PC-9 (cell line): ENCODE data around the gene FUS. TPM values are rescaled to one million over a fixed set of nuclear protein-coding genes. Genes with fewer than 3 reads are reported as not detected.
"Not testable (repeated sequence)": the region's sequence is repeated elsewhere in the genome, so short reads cannot be mapped to it uniquely, and the experiment has no call there.

Experiments used
- BruUV-seq: library from RNA; stranded (reverse); fragments of 400-500 nt; replicated peaks from 2 replicates; lab custom pipeline; 2021; lab: Mats Ljungman, UMichigan
- CTCF ChIA-PET: fragments of 300-600 bp; sonication (Branson Sonifier 250); formaldehyde crosslinking; loops from one replicate; lab custom pipeline; 2022; ENCODE audit warnings: antibody characterized with exemption; lab: Charles Lee
- POLR2A ChIA-PET: fragments of 300-600 bp; sonication (Branson Sonifier 250); formaldehyde crosslinking; loops from one replicate; lab custom pipeline; 2022; ENCODE audit warnings: antibody characterized with exemption; ENCODE audit not compliant: unreplicated experiment; lab: Charles Lee
- DNase-seq, 2 experiments: peaks; one replicate each; pipeline versions ENCODE4 v3.0.0 to v3.0.0-alpha.2; 2015 to 2022; ENCODE audit warnings: mixed read lengths in 1 of 2
- H2AFZ ChIP-seq: fragments of 200-600 bp; sonication (generic); 2 replicates; pipeline ENCODE4 v1.8.1; 2017; ENCODE audit warnings: antibody characterized with exemption
- H3F3A ChIP-seq: fragments of 200-600 bp; sonication (generic); 2 replicates; pipeline ENCODE4 v1.8.1; 2017; ENCODE audit warnings: antibody characterized with exemption, mild to moderate bottlenecking, low read depth; ENCODE audit not compliant: insufficient read depth
- H3K27ac ChIP-seq: fragments of 200-600 bp; sonication (generic); 2 replicates; pipeline ENCODE4 v1.6.1; 2016; ENCODE audit warnings: mixed run types
- H3K27me3 ChIP-seq: fragments of 200-600 bp; sonication (generic); 2 replicates; pipeline ENCODE4 v1.6.1; 2016; ENCODE audit warnings: low read depth, mixed run types; ENCODE audit not compliant: insufficient read depth
- H3K36me3 ChIP-seq: fragments of 200-600 bp; sonication (generic); 2 replicates; pipeline ENCODE4 v1.6.1; 2016; ENCODE audit warnings: low read depth, mixed run types
- H3K4me1 ChIP-seq: fragments of 200-600 bp; sonication (generic); replicated peaks from 2 replicates; pipeline ENCODE4 v1.6.1; 2016; ENCODE audit warnings: mixed run types; ENCODE audit not compliant: insufficient read depth
- H3K4me2 ChIP-seq: fragments of 200-600 bp; sonication (generic); 2 replicates; pipeline ENCODE4 v1.6.1; 2017; ENCODE audit warnings: mixed run types
- H3K4me3 ChIP-seq: fragments of 200-600 bp; sonication (generic); 2 replicates; pipeline ENCODE4 v1.6.1; 2016; ENCODE audit warnings: mixed run types
- H3K79me2 ChIP-seq: fragments of 200-600 bp; sonication (generic); 2 replicates; pipeline ENCODE4 v1.6.1; 2017; ENCODE audit warnings: low read depth, mixed run types
- H3K9me2 ChIP-seq: fragments of 200-600 bp; sonication (generic); 2 replicates; pipeline ENCODE4 v1.8.1; 2017; ENCODE audit warnings: mild to moderate bottlenecking; ENCODE audit not compliant: insufficient read depth
- H3K9me3 ChIP-seq: fragments of 200-600 bp; sonication (generic); 2 replicates; pipeline ENCODE4 v1.8.1; 2016; ENCODE audit warnings: low read depth; ENCODE audit not compliant: insufficient read depth
- H4K20me1 ChIP-seq: fragments of 200-600 bp; sonication (generic); 2 replicates; pipeline ENCODE4 v1.8.1; 2017; ENCODE audit not compliant: insufficient read depth
- EZH2 ChIP-seq: fragments of 200-600 bp; sonication (generic); IDR thresholded peaks from 2 replicates; pipeline ENCODE4 v1.8.0; 2017; ENCODE audit warnings: antibody characterized with exemption, low read depth
- intact Hi-C: fragments of 100-400 bp; cut with micrococcal nuclease; formaldehyde crosslinking; loops from one replicate; pipeline ENCODE4 v1.10.0; 2022; ENCODE audit not compliant: unreplicated experiment
- total RNA-seq: library from RNA; stranded (reverse); gene quantifications from 2 replicates; pipeline ENCODE4 v1.2.3, GENCODE V29; 2021
- TF ChIP-seq, protein P1 (sequence below): fragments of 200-600 bp; sonication (generic); conservative IDR thresholded peaks from 2 replicates; pipeline ENCODE4 v1.6.1; 2017; ENCODE audit warnings: mixed run types, antibody characterized with exemption, mild to moderate bottlenecking, moderate library complexity

The FUS gene
- total RNA-seq, 1 experiment from 2014 or later, result 637 TPM

DNA sequence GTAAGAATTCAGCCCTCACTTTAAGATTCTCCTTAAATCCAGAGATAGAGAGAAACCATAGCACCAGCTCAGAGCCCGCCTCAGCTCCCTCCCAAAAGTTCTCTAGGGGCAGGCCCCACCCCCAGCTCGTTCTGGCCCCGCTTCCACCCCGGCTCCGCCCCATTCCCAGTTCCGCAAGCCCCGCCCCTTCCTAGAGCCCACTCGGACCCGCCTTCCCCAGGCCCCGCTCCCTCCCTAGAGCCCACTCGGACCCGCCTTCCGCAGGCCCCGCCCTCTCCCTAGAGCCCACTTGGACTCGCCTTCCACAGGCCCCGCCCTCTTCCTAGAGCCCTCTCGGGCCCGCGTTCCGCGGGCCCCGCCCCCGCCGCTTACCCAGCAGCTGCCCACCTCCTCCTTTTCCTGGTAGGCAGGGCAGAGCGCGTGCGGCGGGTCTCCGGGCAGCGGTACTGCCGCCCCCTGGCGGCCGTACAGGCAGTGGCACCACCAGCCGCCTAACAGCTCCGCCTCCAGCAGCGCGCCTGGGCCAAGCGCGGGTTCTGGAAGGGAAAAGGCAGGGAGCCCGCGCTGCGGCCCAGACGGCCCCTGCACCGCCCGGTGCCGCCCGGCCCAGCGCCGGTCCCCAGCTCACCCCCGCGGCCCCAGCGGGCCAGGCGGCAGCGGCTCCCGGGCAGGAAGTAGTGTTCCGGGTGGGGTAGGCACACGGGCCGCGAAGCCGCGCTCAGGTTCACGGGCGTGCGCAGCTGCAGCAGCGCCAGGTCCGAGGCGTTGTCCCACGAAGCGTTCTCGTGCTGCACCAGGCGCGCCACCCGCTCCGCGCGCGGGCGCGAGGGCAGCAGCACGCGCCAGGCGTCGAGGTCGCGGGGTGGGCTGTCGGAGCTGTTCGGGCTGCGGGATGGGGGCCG is 37.6 kb upstream of the FUS start:
- H3K9me2 ChIP-seq, result no peaks in the 10 kb centered on the region
- CTCF ChIA-PET, result interaction anchor here (0.5 to 1.9 kb wide), 25 partner anchors 8 to 318 kb away, joined by 3 to 49 read pairs (median 4); partner anchors contain the start of genes FUS, HSD3B7, ITGAX and KAT8
- H3K4me3 ChIP-seq, result peak overlapping the region; percentile 52
- peak overlapping the region; percentile 71 for H2AFZ ChIP-seq
- DNase-seq, result peak; percentile 95 to 100
- H3K36me3 ChIP-seq, result no peaks in the 10 kb centered on the region
- H4K20me1 ChIP-seq, result no peaks in the 10 kb centered on the region
- H3K4me2 ChIP-seq, result peak overlapping the region; percentile 78
- intact Hi-C loops, result loop anchor here (1.0 to 5.0 kb wide), 7 partner anchors 25 to 726 kb away; partner anchors contain the start of genes BCKDK, HSD3B7, KAT8 and STX4
- H3K9me3 ChIP-seq, result no peaks in the 10 kb centered on the region
- no TSS peak for BruUV-seq
- no peaks in the 10 kb centered on the region for H3K27me3 ChIP-seq
- TF ChIP-seq, protein P1, sequence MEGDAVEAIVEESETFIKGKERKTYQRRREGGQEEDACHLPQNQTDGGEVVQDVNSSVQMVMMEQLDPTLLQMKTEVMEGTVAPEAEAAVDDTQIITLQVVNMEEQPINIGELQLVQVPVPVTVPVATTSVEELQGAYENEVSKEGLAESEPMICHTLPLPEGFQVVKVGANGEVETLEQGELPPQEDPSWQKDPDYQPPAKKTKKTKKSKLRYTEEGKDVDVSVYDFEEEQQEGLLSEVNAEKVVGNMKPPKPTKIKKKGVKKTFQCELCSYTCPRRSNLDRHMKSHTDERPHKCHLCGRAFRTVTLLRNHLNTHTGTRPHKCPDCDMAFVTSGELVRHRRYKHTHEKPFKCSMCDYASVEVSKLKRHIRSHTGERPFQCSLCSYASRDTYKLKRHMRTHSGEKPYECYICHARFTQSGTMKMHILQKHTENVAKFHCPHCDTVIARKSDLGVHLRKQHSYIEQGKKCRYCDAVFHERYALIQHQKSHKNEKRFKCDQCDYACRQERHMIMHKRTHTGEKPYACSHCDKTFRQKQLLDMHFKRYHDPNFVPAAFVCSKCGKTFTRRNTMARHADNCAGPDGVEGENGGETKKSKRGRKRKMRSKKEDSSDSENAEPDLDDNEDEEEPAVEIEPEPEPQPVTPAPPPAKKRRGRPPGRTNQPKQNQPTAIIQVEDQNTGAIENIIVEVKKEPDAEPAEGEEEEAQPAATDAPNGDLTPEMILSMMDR, result peak; percentile 93
- TF ChIP-seq EZH2, result no peak
- H3F3A ChIP-seq, result peaks cover 40% of the 10 kb centered on the region
- peaks cover 39% of the 10 kb centered on the region for H3K4me1 ChIP-seq
- no peaks in the 10 kb centered on the region for H3K79me2 ChIP-seq
- peak overlapping the region; percentile 69 for H3K27ac ChIP-seq
- POLR2A ChIA-PET, result interaction anchor here (0.5 to 1.9 kb wide), 21 partner anchors 8 to 484 kb away, joined by 3 to 108 read pairs (median 6); partner anchors contain the start of genes CTF1, FBRS, FUS and HSD3B7

DNA sequence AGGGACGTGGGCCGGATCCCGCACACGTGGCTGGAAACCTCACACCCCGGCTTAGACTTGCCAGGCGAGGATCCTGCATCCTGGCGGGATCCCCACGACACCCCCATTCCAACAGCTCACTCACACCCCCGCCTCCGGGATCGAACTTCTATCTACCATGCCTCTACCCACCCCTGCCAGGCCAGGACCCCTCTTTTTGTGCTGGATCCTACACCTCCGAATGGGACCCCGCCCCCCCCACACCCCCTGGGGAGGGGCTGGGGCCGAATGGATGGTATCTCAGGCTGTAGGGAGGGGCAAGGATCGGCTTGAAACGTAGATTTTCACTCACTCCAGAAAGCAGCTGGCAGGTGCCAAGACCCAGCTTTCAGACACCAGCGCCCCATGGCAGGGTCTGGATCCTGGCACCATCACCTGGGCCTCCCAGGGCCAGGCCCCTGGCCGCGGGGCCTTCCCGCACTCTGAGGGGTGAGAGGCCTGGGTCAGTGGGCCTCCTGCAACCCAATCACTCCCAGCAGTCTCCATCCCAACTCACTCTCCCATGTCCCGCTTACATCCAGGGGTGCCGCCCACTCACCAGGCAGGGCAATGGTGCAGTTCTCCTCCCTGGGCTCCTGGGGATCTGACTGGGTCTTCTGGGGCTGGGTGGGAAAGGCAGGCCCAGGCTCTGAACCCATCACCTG is 36.8 kb upstream of the FUS start:
- Histone ChIP-seq H3K9me3 (no peaks in the 10 kb centered on the region), H3F3A (peaks cover 38% of the 10 kb centered on the region), H3K27me3 (no peaks in the 10 kb centered on the region), H2AFZ (peak overlapping the region; percentile 71; the same call in 1 of the 2 replicates), H3K9me2 (no peaks in the 10 kb centered on the region), H3K4me1 (peaks cover 31% of the 10 kb centered on the region), H3K79me2 (no peaks in the 10 kb centered on the region), H3K27ac (no peak overlapping the region), H3K4me3 (peak overlapping the region; percentile 52; the same call in 1 of the 2 replicates), H3K36me3 (no peaks in the 10 kb centered on the region), H3K4me2 (peak overlapping the region; percentile 78), H4K20me1 (no peaks in the 10 kb centered on the region)
- intact Hi-C loops, result loop anchor here (2.0 to 5.0 kb wide), 2 partner anchors 36 to 726 kb away; partner anchors contain the start of gene BCKDK
- POLR2A ChIA-PET, result interaction anchor here (0.6 to 1.9 kb wide), 5 partner anchors 25 to 313 kb away, joined by 3 to 108 read pairs (median 8); partner anchors contain the start of genes HSD3B7 and KAT8
- DNase-seq, result no peak
- CTCF ChIA-PET, result interaction anchor here (0.8 to 1.9 kb wide), 9 partner anchors 12 to 159 kb away, joined by 3 to 49 read pairs (median 16); partner anchors contain the start of genes HSD3B7, KAT8, ZNF646 and ZNF668
- TF ChIP-seq EZH2, result no peak
- TF ChIP-seq, protein P1, result no peak
- BruUV-seq, result no TSS peak

- BruUV-seq, result no TSS peak
- intact Hi-C loops, result loop anchor here (2.0 to 5.0 kb wide), 2 partner anchors 36 to 725 kb away; partner anchors contain the start of gene BCKDK
- no peaks in the 10 kb centered on the region for H4K20me1 ChIP-seq
- no peak for DNase-seq
- no peak overlapping the region for H2AFZ ChIP-seq
- no peaks in the 10 kb centered on the region for H3K9me2 ChIP-seq
- no peaks in the 10 kb centered on the region for H3K9me3 ChIP-seq
- H3K4me3 ChIP-seq, result no peak overlapping the region
- POLR2A ChIA-PET, result interaction anchor here (1.0 kb wide), 1 partner anchor 309 kb away, joined by 3 read pairs; no protein-coding TSS in a partner anchor
- peaks cover 35% of the 10 kb centered on the region; the same call in 1 of the 2 replicates for H3F3A ChIP-seq
- CTCF ChIA-PET, result interaction anchor here (1.0 to 1.2 kb wide), 2 partner anchors 26 to 159 kb away, joined by 3 to 17 read pairs; partner anchors contain the start of genes HSD3B7 and KAT8
- TF ChIP-seq, protein P1, result no peak
- TF ChIP-seq EZH2, result no peak
- H3K36me3 ChIP-seq, result no peaks in the 10 kb centered on the region
- H3K79me2 ChIP-seq, result no peaks in the 10 kb centered on the region
- no peak overlapping the region for H3K27ac ChIP-seq
- H3K27me3 ChIP-seq, result no peaks in the 10 kb centered on the region
- H3K4me2 ChIP-seq, result no peak overlapping the region
- H3K4me1 ChIP-seq, result peaks cover 28% of the 10 kb centered on the region
These were observed 36.2 kb upstream of the FUS start for GRCh38 chr16:31143694-31144148.

DNA sequence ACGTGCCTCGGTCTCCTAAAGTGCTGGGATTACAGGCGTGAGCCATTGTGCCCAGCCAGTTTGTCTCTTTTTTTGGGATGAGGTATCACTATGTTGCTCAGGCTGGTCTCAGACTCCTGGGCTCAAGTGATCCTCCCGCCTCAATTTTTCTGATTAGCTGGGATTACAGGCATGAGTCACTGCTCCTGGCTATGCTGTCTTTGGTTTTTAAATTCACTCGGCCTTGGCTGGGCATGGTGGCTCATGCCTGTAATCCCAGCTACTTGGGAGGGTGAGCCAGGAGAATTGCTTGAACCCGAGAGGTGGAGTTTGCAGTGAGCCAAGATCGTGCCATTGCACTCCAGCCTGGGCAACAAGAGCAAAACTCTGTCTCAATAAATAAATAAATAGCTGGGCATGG is 35.5 kb upstream of the FUS start:
- H3K9me2 ChIP-seq, H3K9me3 ChIP-seq, H3K79me2 ChIP-seq, H3K27me3 ChIP-seq, H3K4me3 ChIP-seq, H3K4me2 ChIP-seq, DNase-seq, H2AFZ ChIP-seq, H4K20me1 ChIP-seq, H3K27ac ChIP-seq, H3K36me3 ChIP-seq, BruUV-seq: not testable (repeated sequence)
- ChIA-PET CTCF (interaction anchor here (0.5 to 1.2 kb wide), 3 partner anchors 27 to 160 kb away, joined by 3 to 17 read pairs (median 3); partner anchors contain the start of genes HSD3B7 and KAT8), POLR2A (interaction anchor here (1.0 kb wide), 1 partner anchor 309 kb away, joined by 3 read pairs; no protein-coding TSS in a partner anchor)
- intact Hi-C loops, result loop anchor here (5.0 kb wide), 1 partner anchor 37 kb away; the partner anchor contains the start of gene BCKDK
- Histone ChIP-seq H3F3A (peaks cover 34% of the 10 kb centered on the region; the same call in 1 of the 2 replicates), H3K4me1 (peaks cover 23% of the 10 kb centered on the region)
